Activated T-helper 1 cell treated with Interleukin-2 at 50 U/mL for 16 hours (primary cell): ENCODE results near the gene ITGB4.
A peak's percentile ranks its signal among the peaks of the same experiment; 100 is the strongest.
"Not testable (repeated sequence)": the region's sequence is repeated elsewhere in the genome, so short reads cannot be mapped to it uniquely, and the experiment has no call there.

Experiments used
- DNase-seq: peaks from one replicate; pipeline ENCODE4 v3.0.0-alpha.2; 2020; ENCODE audit warnings: low read depth

ITGB4 gene

DNA sequence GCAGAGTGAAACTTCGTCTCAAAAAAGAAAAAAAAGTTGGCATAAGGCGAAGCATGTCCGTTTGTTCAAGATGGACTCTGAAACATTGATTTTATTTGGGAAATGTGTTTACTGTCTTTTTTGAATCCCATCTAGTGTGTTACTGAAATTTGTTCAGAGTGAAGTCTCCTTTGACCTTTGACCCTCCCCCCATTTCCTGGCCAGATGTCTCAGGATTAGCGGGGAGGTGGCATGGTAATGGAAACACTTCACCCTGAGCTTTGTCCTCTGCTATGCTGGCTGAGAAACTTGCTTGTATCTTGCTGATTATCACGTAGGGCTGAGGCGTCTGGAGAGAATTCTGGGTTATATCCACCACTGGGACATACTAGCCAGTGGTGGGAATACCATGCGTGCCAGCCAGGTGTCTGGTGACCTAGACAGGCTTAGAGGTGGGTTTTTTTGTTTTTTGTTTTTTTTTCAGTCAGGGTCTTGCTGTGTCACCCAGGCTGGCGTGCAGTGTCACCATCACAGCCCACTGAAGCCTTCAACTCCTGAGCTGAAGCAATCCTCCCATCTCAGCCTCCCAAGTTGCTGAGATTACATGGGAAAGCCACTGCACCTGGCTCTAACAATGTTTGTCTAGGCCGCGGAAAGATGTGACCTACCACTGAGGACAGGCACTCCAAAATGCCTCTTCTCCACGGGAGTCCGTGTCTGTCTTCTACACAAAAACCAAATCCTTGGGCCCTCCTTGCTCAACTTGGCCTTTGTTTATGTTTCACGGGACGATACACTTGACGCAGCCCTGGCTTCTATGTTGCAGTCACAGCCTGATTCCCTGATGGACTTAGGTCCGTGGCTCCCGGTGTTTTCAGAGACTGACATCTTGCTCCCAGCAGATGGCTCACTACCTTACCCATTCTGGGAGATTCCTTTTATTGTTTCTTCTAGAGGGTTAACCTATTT lies 50.3 kb downstream of the ITGB4 start:
- no peak for DNase-seq

DNA sequence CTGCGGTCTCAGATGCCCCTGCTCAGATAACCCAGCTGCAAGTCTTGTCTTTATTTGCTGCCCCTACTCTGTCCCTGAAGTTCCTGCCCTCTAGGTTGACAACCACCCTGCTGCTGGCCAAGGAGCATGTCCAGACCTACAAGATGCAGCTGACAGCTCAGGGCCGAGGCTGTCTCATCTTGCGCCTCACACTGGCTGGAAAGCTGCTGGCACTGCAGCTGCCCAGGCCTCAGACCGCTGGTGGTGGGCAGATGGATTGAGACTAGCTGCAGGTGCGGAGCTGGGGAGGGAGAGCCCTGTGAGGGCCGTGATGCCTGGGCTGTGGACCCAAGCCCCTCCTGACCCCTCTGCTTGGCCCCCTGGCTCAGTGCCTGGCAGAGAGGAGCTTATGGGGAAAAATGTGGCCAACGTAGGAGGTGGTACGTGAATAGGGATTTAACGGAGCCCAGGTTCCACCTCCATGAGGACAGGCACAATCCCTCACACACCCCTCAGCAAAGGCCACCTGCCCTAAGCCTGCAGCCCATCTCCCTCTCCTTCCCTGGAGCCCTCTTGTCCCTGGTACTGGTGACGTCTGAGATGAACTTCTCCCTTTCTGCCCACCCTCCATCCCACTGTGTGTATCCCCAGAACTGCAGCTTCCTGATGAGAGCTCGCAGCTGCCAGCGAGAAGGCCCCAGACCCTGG lies 52.0 kb downstream of the ITGB4 start:
- DNase-seq: no peak

DNA sequence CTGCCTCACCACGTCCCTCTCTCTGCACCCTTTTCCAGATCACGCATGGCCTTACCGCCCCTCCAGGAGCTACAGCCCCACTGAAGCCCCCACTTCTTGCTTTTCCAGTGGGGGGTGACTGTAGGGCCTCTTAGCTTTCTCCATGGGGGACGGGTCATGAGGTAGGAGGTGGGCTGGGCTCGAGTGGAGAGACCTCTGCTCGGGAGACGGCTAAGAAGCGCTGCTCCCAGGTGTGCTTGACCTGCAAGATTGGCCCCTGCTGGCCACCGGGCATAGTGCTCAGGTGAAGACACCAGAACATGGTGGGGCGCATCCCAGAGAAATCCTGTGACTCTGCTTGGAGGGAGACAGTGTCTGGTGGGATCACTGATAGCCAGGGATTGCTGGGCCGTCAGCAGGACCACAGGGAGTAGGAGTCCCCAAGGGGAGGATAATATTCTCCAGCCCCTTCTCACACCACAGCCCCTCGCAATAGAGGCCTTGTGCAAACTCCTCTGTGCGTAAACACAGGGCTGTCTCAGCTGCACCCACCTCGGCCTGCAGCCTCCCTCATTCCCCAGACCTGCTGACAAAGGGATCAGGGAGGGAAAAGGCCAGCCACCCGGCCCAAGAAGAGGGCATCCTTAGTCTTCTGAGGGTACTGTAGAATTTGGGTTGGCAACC lies 52.7 kb downstream of the ITGB4 start:
- no peak for DNase-seq

DNA sequence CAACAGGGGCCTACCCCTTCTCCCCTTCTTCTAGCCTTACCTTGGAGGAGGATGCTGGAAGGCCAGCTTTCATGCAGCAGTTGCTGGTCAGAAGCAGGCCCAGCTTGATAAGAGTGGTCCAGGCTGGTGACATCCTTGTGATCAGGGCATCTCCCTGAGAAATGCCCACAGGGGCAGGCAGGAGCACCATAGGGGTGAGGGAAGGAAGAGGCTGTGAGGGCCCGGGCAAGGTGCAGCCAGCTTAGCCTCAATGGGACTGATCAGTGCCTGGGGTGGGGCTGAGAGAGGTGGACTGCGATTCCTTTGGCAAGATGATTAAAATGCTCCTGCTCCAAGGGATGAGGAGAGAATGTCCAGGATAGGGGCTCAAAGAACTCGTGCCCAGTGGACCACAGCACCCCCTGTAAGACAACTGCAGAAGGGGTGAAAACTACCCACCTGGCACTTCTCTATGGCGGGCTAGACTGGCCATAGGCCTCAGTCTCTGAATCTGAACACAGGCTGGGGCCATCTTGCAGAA lies 53.3 kb downstream of the ITGB4 start:
- DNase-seq: no peak

DNA sequence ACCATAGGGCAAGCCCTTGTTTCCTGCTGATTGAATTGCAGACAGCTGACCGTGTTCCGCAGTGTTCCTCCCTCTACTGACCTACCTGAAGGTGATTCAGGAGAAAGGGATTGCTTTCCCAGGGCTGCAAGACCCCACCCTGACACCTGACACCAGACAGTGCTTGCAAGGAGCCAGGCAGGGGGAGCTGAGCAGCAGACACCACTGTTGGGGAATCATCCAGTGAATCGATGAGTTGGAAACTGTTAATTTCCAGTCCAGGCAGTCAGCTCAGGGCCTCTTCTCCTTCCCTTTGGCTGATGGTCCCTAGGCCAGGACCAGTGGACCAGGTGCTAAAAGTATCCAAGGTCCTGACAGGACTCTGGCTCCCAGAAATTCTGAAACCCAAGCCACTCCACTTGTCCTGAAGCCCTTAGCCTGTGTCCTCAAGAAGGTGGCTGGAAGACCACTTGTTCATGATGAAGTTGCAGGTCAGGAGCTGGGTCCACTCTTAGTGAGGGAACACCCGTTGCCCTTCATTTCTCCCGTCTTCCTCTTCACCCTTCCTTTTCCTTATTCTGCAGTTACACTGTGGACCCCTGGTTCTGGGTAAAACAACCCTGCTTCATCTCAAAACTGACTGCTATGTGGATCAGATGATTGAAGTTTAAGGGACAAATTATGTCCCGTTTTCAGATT lies 53.9 kb downstream of the ITGB4 start:
- DNase-seq: no peak

DNA sequence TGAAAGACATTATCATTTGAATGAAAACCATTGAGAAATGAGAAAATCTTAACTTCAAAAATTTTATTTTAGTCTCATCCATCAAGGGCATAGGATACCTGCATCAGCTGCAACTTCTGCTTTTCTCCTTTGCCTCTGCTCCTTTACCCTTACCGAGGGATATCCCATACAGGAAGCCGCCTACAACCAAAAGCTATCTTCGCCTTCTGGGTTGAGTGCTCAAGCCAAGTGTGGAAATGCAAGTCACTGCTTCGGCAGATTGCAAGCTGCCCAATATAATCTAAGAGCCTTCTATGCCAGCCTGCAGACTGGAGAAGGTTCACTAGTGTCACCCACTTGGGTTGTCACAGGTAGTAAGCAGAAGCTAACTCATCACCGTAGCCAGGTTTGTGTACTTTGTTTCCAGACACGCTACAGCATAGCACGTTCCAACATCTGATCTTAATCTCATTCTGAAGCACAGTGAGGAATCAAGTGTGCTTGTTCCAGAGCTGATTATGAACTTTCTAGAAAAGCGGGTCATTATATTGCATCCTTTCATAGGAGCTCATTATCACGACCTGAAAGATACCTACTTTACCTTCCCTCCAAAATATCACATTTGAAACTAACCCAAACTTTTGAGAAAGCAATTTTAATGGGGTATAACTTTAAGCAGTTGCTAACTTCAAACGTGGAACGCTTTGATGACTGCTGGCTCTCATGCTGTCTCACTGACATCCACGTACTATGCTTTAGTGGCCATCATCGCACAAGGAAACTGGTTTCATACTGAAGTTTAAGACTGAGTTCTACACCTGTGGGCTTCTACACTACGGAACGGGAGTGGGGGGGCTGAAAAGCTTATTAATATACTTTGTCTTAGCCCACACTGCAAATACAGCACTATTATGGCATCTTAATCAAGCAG lies 55.4 kb downstream of the ITGB4 start:
- no peak for DNase-seq

DNA sequence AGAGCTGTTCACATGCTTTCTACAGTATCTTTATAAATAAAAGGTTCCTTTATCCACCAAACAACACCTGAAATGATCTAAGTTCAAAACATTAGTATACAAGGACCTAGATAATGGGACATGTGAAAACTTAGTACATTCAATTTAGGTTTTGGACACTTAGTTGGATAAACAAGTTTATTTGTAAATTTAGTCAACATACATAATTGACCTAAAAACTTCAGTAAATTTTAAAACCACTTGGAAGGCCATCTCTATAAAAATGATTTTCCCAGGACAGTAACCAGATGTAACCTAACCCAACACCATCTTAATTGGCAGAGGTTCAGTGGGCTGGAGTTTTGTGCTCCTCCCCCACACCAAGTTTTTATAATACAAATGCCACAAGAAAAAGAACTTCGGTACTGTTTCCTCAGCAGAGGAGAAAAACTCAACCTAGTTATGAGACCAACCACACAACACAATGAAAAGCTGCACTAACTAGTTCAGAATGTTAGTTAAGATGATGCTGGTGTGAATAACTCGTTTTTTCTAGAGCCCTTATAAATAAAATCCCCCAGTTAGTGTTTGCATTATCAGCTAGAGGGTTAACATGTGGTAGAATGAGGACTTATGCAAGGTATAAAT lies 56.1 kb downstream of the ITGB4 start:
- no peak for DNase-seq

DNA sequence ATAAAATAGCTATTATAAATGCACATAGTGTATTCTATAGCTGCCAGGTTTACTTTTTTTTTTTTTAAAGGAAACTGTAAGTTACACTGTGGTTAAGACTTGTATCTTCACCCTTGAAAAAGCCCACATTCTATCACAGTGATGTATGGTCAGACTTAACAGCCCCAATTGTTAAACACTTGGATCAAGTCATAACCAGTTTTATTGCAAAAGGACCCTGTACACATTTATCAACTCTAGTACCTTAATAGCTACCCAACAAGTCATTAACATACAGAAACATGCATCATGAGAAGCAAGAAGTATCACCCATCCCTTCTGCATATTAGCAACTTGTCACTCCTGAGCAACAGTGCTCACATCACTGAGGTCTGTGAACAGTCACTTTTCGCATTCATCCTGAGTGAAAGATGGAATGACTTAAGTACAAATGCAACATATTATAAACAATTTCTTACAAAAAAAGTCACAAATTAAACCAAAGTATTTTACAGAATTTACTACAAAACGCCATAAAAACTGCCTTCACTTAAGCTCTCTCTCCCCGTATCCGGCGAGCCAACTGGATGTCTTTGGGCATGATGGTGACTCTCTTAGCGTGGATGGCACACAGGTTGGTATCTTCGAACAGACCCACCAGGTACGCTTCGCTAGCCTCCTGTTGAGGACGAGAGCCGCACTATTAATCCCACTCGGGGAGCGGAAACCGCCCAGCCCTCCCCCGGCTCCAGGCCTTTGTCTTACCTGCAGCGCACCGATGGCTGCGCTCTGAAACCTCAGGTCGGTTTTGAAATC lies 57.0 kb downstream of the ITGB4 start:
- not testable (repeated sequence) for DNase-seq

DNA sequence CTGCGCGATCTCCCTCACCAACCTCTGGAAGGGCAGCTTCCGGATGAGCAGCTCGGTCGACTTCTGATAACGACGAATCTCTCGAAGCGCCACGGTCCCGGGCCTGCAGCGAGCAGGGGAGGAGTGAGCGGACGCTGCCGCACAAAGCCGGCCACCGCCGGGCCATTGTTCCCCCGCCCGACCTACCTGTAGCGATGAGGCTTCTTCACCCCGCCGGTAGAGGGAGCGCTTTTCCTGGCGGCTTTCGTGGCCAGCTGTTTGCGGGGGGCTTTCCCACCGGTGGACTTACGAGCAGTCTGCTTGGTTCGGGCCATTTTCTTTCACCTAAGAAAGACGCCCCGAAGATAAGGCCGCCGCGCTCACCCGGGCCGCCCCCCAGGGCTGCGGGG lies 57.6 kb downstream of the ITGB4 start:
- DNase-seq: no peak

DNA sequence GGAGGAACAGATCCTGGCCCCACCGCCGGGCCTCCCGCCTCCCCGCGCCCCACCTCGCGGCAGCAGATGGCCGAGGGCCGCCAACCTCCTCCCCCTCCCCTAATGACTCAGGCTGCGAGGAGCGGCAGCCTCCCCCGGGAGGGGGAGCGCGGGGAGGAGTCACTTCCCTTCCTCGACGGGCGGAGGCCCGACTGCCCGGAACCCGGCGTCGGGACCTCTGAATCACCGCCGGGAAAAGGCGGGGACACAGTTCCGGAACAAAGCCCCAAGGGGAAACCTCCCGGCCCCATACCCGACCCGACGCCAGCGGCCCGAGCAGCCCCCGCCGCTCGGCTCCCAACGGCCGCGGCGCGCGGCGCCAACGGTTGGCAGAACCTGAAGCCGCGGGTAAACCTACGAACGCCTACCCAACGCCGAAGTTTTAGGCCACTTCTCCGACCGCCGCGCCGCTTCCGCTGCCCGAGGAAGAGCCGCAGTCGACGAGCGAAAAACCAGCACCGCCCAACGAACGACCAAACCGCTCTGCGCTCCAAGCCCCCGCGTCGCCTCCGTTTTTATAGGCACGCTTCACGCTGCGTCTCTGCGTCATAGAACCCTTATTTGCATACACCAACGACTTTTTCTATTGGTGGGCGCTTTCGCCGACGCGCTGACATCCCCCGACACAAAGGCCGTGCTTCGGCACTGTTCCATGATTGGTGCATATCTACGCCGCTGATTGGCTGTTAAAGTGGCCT lies 58.2 kb downstream of the ITGB4 start:
- peak; percentile 89 for DNase-seq

DNA sequence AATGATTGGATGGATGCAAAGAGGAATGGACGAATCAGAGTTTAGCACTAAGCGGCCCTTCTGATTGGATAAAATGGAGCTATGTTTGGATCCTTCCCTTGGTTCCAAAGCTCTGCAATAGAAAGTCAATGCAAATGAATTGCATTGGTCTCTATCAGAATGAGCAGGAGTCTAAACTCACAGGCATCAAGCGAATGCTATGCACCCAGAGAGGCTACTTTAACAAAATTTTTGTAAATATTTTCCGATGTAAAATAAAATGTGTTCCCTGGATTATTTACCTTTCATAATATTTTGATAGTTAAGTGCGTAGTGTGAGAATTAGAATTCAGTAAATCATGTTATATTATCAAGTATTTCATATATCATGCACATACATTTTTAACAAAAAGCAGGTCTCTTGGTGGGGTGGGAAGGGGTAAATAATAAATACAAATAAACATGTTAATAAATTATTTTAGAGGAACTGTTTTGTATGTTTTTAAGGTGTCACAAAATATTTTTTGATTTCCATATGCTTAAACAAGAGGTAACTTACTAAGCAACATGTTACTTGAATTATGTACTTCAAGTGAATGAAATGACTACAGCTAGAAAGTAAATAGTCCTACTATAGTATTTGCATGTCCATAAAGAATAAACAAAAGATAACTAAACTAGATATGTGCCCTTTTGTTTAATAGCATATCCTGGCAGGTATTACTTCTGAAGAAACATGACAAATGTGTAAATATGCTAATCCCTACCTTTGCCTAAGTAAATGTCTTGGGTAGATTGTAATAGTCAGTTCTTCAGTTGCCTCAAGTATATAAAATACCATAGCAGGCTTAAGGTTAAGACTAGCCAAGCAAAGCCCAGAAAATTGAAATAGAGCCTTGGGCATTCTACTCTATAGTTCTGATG lies 59.0 kb downstream of the ITGB4 start:
- DNase-seq: no peak

DNA sequence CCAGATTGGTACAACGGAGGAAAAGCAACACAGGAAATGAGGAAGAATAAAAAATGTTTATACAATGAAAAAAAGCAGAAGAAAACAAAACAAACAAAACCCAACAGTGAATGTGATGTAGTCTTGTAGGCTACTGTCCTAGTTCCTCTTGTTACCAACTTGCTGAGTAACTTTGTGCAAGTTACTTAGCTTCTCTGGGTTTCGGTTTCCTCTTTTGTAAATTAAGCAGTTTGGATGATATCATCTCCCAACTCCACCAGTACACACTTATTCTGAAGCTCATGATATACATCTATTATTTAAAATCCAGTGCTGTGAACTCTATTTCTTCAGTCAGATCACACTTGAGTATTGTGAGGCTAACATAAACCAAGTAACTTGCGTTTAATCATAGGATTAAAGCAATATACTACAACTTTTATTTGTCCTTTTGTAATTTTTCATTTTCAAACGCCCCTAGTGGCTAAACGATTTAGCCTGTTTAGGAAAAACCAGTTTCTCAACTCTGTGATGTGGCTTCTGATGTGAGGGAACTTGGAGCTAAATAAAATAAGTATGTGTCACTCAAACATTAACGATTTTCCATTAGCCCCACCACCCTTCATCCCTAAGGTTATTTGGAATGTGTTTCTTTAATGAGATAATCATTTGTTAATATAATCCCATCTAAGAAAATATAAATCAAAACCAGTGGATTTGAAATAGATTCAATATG lies 62.0 kb downstream of the ITGB4 start:
- no peak for DNase-seq

DNA sequence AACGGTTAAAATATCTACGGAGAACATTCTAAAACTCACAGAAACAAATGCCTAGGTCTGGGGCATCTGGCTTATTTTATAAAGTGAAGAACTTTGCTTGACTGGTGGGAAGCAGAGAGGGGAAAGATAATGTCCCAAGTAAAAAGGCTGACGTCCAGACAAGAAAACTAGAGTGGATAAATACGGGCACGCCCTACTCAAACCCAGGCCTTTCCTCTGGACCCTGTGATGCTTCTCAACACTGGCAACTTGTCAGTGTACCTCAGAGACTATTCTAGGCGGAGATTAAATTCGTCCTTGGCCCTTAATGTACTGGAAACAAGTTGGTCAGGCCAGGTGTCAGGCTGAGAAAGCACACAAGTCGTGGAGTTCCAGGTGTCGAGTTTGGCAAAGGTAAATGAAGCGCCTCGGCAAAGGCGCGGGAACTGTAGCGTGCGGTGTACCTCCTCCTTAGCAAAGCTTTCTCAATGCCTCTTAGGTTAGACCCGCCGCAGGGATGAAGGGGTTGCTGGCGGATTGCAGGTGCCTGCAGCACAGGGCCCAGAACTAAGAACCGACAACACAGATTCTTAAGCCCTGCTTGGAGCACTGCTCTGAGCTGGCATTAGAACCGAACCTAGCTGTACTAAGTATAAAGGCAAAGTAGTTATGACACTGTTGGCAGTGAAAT lies 62.7 kb downstream of the ITGB4 start:
- no peak for DNase-seq

DNA sequence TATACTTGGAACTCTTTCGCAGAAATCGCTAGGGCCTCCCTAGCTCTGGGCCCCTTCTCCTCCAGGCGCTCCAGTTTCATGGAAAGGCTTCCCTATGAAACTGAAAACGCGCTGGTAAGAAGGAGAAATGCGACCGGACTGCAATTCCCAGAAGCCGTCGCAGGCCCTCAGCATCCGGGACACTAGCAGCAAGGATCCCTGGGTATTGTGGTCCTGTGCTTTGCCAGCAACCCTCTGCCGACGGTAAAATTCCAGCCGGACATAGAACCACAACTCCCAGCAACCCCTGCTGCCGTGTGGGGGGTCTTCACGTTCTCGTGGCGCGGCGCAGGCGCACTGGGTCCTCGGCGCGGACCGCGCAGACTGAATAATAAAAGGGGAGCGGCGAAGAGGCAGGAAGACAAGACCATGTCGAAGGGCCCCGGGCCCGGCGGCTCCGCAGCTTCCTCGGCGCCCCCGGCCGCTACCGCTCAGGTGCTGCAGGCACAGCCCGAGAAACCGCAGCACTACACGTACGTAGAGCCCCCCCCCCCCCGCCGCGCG lies 63.3 kb downstream of the ITGB4 start, which contains the start of gene UNK:
Gene UNK, plus strand, starts transcription at position 334 of the 543 bp plus-strand sequence. Its CDS starts 75 bp downstream, at position 409.
- DNase-seq: peak; percentile 90

DNA sequence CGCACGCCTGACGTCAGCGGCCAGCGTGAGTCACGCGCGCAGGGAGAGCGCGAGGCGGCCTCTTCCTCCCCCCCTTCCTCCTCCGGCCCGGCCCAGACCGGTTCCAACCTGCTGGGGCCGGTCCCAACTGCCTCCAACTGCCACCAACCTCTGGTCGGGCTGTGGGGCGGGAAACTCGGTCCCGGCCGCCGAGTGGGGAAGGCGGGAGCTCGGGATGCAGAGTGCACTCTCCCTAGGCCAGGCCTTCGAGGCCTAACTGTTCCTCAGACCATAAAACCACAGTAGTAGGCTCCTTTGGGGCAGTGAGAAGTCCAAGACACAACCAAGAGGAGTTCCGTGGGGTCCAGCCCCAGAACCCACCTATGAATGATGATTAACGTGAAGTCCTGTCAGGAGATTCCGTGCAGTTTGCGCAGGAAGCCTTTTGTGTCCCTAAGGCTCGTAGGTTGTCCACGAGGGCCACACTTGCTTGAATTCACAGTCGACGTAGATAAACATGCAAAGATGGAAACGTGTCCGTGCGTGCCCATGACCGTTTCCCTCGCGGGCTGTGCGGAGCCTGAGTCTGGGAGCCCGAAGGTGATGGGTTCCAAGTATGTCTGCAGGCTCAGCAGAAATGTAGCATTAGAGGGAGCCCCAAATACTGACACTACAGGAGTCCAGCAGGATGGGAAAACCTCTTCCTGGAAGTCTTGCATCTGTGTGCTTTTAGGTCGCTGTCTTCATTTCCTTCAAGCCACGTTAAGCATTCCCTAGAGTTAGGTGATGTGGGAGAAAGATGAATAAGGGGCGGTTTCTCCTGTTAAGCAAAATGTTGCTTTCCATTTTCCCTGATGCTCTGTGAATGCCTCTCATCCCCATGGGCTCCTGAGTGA lies 64.0 kb downstream of the ITGB4 start:
- DNase-seq: peak; percentile 86
